ENCODE data around the gene CRNN.

GRCh38 chr1:152459596-152460528 is 45.8 kb upstream of the CRNN start:
- TF ChIP-seq POLR2A (IDR thresholded peaks at IDR 0.05) (no peak), CTCF (IDR thresholded peaks at IDR 0.05) (peak; percentile 29 to 69 (median 60)), POLR2AphosphoS5 (IDR thresholded peaks at IDR 0.05) (no peak), EP300 (IDR thresholded peaks at IDR 0.05) (no peak)

Data from sigmoid colon (tissue), 4 donors.